ENCODE data around the gene GNLY. TPM values are rescaled to one million over a fixed set of nuclear protein-coding genes. Genes with fewer than 3 reads are reported as not detected.

The GNLY gene
- total and polyA plus RNA-seq, 9 donors = 0.46 to 10.8 (median 1.1) TPM

DNA sequence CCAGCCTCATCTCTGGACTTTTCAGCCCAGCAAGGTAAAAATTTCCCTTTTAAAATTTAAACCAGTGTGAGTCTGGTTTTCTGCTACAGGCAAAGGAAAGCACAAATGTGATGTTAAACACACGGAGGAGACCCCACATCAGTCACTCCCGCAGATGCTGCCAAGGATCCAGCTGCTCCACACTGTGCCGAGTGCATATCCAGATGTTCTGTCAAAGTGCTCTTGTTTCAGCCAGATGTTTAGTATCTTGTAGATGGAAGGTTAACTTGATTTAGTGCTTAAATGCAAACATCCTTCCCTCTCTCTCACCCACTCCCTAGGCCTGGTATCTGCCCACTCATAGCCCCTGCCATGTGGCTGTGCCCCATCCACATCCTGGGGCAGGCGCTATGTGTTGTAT lies 43.8 kb downstream of the GNLY start:
- Histone ChIP-seq H3K27ac (peak overlapping the region; percentile 57 to 58), H3K9me3 (no peaks in the 10 kb centered on the region), H3K4me3 (no peak overlapping the region), H3K4me1 (ENCODE audit: insufficient read depth) (peaks cover 16% of the 10 kb centered on the region), H3K27me3 (no peaks in the 10 kb centered on the region), H3K36me3 (no peaks in the 10 kb centered on the region)
- 28 to 39% (median 36%) methylated on average over 4 of the region's 4 CpGs for WGBS, 3 donors
- no peak for TF ChIP-seq EP300 (IDR thresholded peaks at IDR 0.05)
- TF ChIP-seq, protein P1, sequence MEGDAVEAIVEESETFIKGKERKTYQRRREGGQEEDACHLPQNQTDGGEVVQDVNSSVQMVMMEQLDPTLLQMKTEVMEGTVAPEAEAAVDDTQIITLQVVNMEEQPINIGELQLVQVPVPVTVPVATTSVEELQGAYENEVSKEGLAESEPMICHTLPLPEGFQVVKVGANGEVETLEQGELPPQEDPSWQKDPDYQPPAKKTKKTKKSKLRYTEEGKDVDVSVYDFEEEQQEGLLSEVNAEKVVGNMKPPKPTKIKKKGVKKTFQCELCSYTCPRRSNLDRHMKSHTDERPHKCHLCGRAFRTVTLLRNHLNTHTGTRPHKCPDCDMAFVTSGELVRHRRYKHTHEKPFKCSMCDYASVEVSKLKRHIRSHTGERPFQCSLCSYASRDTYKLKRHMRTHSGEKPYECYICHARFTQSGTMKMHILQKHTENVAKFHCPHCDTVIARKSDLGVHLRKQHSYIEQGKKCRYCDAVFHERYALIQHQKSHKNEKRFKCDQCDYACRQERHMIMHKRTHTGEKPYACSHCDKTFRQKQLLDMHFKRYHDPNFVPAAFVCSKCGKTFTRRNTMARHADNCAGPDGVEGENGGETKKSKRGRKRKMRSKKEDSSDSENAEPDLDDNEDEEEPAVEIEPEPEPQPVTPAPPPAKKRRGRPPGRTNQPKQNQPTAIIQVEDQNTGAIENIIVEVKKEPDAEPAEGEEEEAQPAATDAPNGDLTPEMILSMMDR (IDR thresholded peaks at IDR 0.05) = no peak
- no peak for TF ChIP-seq POLR2A (IDR thresholded peaks at IDR 0.05)
- DNase-seq = peak in 1 of 5 donors; percentile 47
- intact Hi-C loops (cut with DNase I) = loop anchor here in 2 of 4 donors (5.0 to 10.0 kb wide), 2 partner anchors 59 to 347 kb away; no protein-coding TSS in a partner anchor

DNA sequence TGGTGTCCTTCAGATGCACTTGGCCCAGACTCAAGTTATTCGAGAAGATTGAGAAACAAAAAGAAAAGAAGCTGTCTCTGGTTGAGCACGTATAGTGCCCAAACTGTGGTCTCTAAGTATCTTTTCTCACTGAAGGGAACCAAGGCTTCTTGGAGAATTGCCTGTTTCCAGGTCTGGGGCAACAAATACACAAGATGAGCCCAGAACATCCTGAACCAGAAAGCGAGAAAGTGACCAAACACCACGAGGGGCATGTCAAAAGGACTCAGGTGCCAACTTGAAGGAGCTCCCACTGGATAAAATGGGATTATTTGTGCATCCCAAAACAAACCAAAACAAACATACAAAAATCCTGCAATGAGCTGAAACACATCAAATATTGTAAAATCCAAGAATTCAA lies 46.0 kb downstream of the GNLY start:
- 80 to 85% (median 83%) methylated on average over 4 of the region's 4 CpGs for WGBS, 3 donors
- H3K9me3 ChIP-seq = no peaks in the 10 kb centered on the region
- TF ChIP-seq EP300 (IDR thresholded peaks at IDR 0.05) (no peak), POLR2A (IDR thresholded peaks at IDR 0.05) (no peak)
- TF ChIP-seq, protein P1 (IDR thresholded peaks at IDR 0.05) = no peak
- H3K27ac ChIP-seq = no peak overlapping the region
- intact Hi-C loops (cut with DNase I) = loop anchor here in 1 of 4 donors (5.0 kb wide), 1 partner anchor 327 kb away; no protein-coding TSS in a partner anchor
- H3K36me3 ChIP-seq = no peaks in the 10 kb centered on the region
- H3K4me1 ChIP-seq (ENCODE audit: insufficient read depth) = peaks cover 33% of the 10 kb centered on the region
- no peak for DNase-seq
- H3K4me3 ChIP-seq = no peak overlapping the region
- no peaks in the 10 kb centered on the region for H3K27me3 ChIP-seq

DNA sequence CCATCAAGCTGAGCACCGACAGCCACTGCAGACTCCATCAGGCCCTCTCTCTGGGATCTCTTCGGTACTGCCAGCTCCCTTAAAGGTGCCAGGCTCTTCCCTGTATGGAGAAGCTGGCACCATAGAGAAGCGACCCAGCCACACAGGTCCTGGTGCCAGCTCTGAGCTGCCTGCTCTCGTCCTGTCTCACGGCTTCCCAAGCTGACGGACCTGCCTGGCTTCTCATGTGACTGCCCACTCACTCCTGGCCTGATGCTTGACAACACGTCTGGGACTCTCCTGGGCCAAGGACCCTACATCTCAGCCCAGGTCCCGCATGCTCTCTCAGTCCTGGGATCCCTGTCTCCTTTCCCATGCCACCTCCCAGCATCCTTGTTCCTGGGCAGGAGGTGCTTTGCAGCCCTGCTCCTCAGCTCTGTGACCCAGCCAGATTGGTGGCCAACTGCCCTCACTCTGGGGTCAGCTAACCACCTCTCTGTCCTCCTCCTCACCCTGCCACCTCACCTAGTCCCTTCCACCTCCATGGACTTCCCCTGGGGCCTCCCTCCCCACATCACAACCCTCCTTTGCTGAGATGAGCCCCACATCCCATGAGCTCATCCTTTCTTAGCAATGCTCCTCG lies 47.2 kb downstream of the GNLY start:
- Histone ChIP-seq H3K9me3 (no peaks in the 10 kb centered on the region), H3K27me3 (no peaks in the 10 kb centered on the region), H3K27ac (peak overlapping the region; percentile 51 to 89), H3K4me3 (no peak overlapping the region), H3K36me3 (no peaks in the 10 kb centered on the region), H3K4me1 (ENCODE audit: insufficient read depth) (peaks cover 33% of the 10 kb centered on the region)
- DNase-seq = no peak
- TF ChIP-seq EP300 (IDR thresholded peaks at IDR 0.05) (no peak), POLR2A (IDR thresholded peaks at IDR 0.05) (no peak)
- TF ChIP-seq, protein P1 (IDR thresholded peaks at IDR 0.05) = no peak
- intact Hi-C loops (cut with DNase I) = loop anchor here in 1 of 4 donors (5.0 kb wide), 1 partner anchor 326 kb away; no protein-coding TSS in a partner anchor
- WGBS, 3 donors = 84 to 89% (median 86%) methylated on average over 9 of the region's 9 CpGs

DNA sequence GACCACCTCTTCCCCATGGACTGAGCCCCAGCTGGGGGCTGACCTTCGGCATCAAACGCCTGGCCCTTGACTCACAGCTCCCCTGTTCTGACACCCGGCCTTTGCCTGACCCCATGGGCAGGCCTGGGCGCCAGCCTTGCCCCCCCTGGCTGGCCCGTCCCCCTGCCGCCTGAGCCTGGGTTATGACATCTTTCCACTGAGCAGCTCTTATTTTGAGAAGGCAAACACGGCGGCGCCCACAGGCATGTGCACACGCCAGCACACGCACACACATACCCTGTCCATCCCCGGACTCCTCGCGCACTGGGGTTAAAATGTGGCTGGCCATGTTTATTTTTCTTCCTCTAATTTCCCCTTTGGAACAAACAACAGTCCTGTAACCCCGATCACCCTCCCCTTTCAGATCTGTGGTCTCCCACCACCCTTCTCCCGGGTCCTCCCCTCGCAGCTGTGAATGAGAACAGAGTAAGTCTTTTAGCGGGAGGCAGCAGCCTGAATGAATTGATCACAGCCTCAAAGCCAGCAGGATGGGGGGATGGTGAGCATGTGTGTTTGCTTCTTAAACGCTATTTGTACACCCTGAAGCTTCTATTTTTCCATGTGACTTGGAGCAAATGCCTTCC lies 47.8 kb downstream of the GNLY start:
- Histone ChIP-seq H3K36me3 (no peaks in the 10 kb centered on the region), H3K9me3 (no peaks in the 10 kb centered on the region), H3K4me3 (no peak overlapping the region), H3K27me3 (no peaks in the 10 kb centered on the region), H3K4me1 (ENCODE audit: insufficient read depth) (peaks cover 33% of the 10 kb centered on the region), H3K27ac (peak overlapping the region; percentile 51 to 89)
- peak; percentile 75 to 84 (median 78) for DNase-seq
- 5 to 7% (median 6%) methylated on average over 19 of the region's 19 CpGs for WGBS, 3 donors
- TF ChIP-seq POLR2A (IDR thresholded peaks at IDR 0.05) (no peak), EP300 (IDR thresholded peaks at IDR 0.05) (no peak)
- TF ChIP-seq, protein P1 (IDR thresholded peaks at IDR 0.05) = no peak
- intact Hi-C loops (cut with DNase I) = loop anchor here in 1 of 4 donors (5.0 kb wide), 1 partner anchor 325 kb away; no protein-coding TSS in a partner anchor
